ENCODE results near the gene PIP5K1B.

Gene PIP5K1B

GRCh38 chr9:68869022-68869421, 164.0 kb downstream of the PIP5K1B start:
- DNase-seq: no peak

- no peak for DNase-seq
Observed at GRCh38 chr9:68870086-68870485, 165.0 kb downstream of the PIP5K1B start.

GRCh38 chr9:68871236-68871635, 166.2 kb downstream of the PIP5K1B start:
- no peak for DNase-seq

- no peak for DNase-seq
Observed at GRCh38 chr9:68872026-68872501, 167.0 kb downstream of the PIP5K1B start.

- DNase-seq: no peak
Observed at GRCh38 chr9:68873179-68873578, 168.1 kb downstream of the PIP5K1B start.

GRCh38 chr9:68876273-68876672, 171.2 kb downstream of the PIP5K1B start:
- DNase-seq: no peak

- DNase-seq: no peak
Observed at GRCh38 chr9:68876681-68877080, 171.6 kb downstream of the PIP5K1B start.

- no peak for DNase-seq
Observed at GRCh38 chr9:68877219-68877618, 172.2 kb downstream of the PIP5K1B start.

GRCh38 chr9:68878450-68878849, 173.4 kb downstream of the PIP5K1B start:
- DNase-seq: no peak

- no peak for DNase-seq
Observed at GRCh38 chr9:68883224-68883623, 178.2 kb downstream of the PIP5K1B start.

GRCh38 chr9:68887232-68887631, 182.2 kb downstream of the PIP5K1B start:
- no peak for DNase-seq

- no peak for DNase-seq
Observed at GRCh38 chr9:68894502-68894901, 189.5 kb downstream of the PIP5K1B start.

- DNase-seq: peak; percentile 75
Observed at GRCh38 chr9:68895741-68896478, 190.9 kb downstream of the PIP5K1B start.

GRCh38 chr9:68896486-68896885, 191.4 kb downstream of the PIP5K1B start:
- DNase-seq: no peak

- DNase-seq: no peak
Observed at GRCh38 chr9:68897577-68898145, 192.6 kb downstream of the PIP5K1B start.

GRCh38 chr9:68898781-68899439, 193.9 kb downstream of the PIP5K1B start:
- DNase-seq: no peak

- DNase-seq: no peak
Observed at GRCh38 chr9:68904454-68904853, 199.4 kb downstream of the PIP5K1B start.

- DNase-seq: no peak
Observed at GRCh38 chr9:68905129-68905528, 200.1 kb downstream of the PIP5K1B start.

GRCh38 chr9:68907910-68908309, 202.9 kb downstream of the PIP5K1B start:
- DNase-seq: no peak

GRCh38 chr9:68912561-68912960, 207.5 kb downstream of the PIP5K1B start:
- DNase-seq: no peak

- DNase-seq: no peak
Observed at GRCh38 chr9:68913054-68913453, 208.0 kb downstream of the PIP5K1B start.

GRCh38 chr9:68914751-68915150, 209.7 kb downstream of the PIP5K1B start:
- peak; percentile 37 for DNase-seq

- DNase-seq: no peak
Observed at GRCh38 chr9:68919661-68920060, 214.6 kb downstream of the PIP5K1B start.

GRCh38 chr9:68920921-68921320, 215.9 kb downstream of the PIP5K1B start:
- no peak for DNase-seq
